HepG2 (cell line): ENCODE results near the gene IKBIP. TPM values are rescaled to one million over a fixed set of nuclear protein-coding genes. Genes with fewer than 3 reads are reported as not detected.
A peak's percentile ranks its signal among the peaks of the same experiment; 100 is the strongest.

Experiments used
- HMGXB4 ChIP-seq, 2 experiments: sonication (generic) in 1 of 2; formaldehyde crosslinking in 1 of 2; IDR thresholded peaks; 2 replicates each; pipeline versions ENCODE4 v1.4.0 to v1.6.1; 2018 to 2020; ENCODE audit warnings: missing genetic modification reagents in 2 of 2, borderline replicate concordance in 1 of 2, low read depth in 1 of 2, mild to moderate bottlenecking in 1 of 2, missing biosample characterization in 1 of 2
- NAIF1 ChIP-seq: sonication (generic); formaldehyde crosslinking; IDR thresholded peaks from 2 replicates; pipeline ENCODE4 v1.5.0; 2020; ENCODE audit warnings: mild to moderate bottlenecking, missing genetic modification reagents, borderline replicate concordance
- TBX2 ChIP-seq: sonication (generic); formaldehyde crosslinking; IDR thresholded peaks from 2 replicates; pipeline ENCODE4 v1.5.0; 2020; ENCODE audit warnings: missing genetic modification reagents, mild to moderate bottlenecking, borderline replicate concordance
- UBTF ChIP-seq: sonication (generic); formaldehyde crosslinking; IDR thresholded peaks from 2 replicates; pipeline ENCODE4 v1.4.0; 2020; ENCODE audit warnings: mild to moderate bottlenecking, missing genetic modification reagents
- ZFP91 ChIP-seq: sonication (generic); formaldehyde crosslinking; IDR thresholded peaks from 2 replicates; pipeline ENCODE4 v1.9.0; 2022; ENCODE audit warnings: missing genetic modification reagents, mild to moderate bottlenecking, borderline replicate concordance
- ZNF280D ChIP-seq: sonication (generic); formaldehyde crosslinking; IDR thresholded peaks from 2 replicates; pipeline ENCODE4 v1.5.1; 2020; ENCODE audit warnings: mild to moderate bottlenecking, missing genetic modification reagents
- ZNF333 ChIP-seq: sonication (generic); formaldehyde crosslinking; IDR thresholded peaks from 2 replicates; pipeline ENCODE4 v1.4.0; 2020; ENCODE audit warnings: mild to moderate bottlenecking, missing genetic modification reagents, borderline replicate concordance
- ZNF362 ChIP-seq: sonication (generic); formaldehyde crosslinking; IDR thresholded peaks from 2 replicates; pipeline ENCODE4 v1.4.0; 2020; ENCODE audit warnings: missing genetic modification reagents, mild to moderate bottlenecking, borderline replicate concordance
- ZNF558 ChIP-seq: sonication (generic); formaldehyde crosslinking; IDR thresholded peaks from 2 replicates; pipeline ENCODE4 v1.9.0; 2022; ENCODE audit warnings: mild to moderate bottlenecking, missing genetic modification reagents, borderline replicate concordance
- ZNF605 ChIP-seq: sonication (generic); formaldehyde crosslinking; IDR thresholded peaks from 2 replicates; pipeline ENCODE4 v1.8.0; 2022; ENCODE audit warnings: mild to moderate bottlenecking, missing genetic modification reagents
- ZSCAN5A ChIP-seq: sonication (generic); formaldehyde crosslinking; IDR thresholded peaks from 2 replicates; pipeline ENCODE4 v1.8.0; 2022; ENCODE audit warnings: mild to moderate bottlenecking, missing genetic modification reagents, borderline replicate concordance
- polyA plus RNA-seq, 8 experiments: library from polyadenylated mRNA; depleted of rRNA in 3 of 8; stranded (reverse) in 7 of 8; unstranded in 1 of 8; fragments of >200 nt; fragmentation: Illumina TruSeq in 4 of 8; extraction: Trizol in 4 of 8; gene quantifications; 2 replicates each; pipeline versions ENCODE4 v1.2.1 to v1.2.3, GENCODE V29; 2011 to 2016; ENCODE audit warnings: low read depth in 4 of 8, missing spikeins in 1 of 8, mixed read lengths in 1 of 8; ENCODE audit not compliant: insufficient read depth in 1 of 8
- total RNA-seq, 5 experiments: library from RNA; depleted of rRNA; stranded (reverse); fragments of >200 nt; fragmentation: Illumina TruSeq; extraction: Trizol; gene quantifications; 2 replicates each; pipeline ENCODE4 v1.2.3, GENCODE V29; 2016; ENCODE audit warnings: low read depth in 1 of 5

The IKBIP gene
- total and polyA plus RNA-seq, 2 of the 13 experiments (the other 11 are each of a cell fraction or from before 2014, with no cell fraction given), result 20.0 to 55.5 TPM

GRCh38 chr12:98644712-98645571, at the start of gene IKBIP, which contains the start of gene APAF1 (continued):
- TF ChIP-seq UBTF (CRISPR knock-in tag) (peak; percentile 63), ZNF280D (CRISPR knock-in tag) (no peak), ZNF605 (CRISPR knock-in tag) (0 out of 2 replicates have a peak, but pooled peaks have one; percentile 10), ZSCAN5A (CRISPR knock-in tag) (no peak; the same call in 1 of the 2 replicates), TBX2 (0 out of 2 replicates have a peak, but pooled peaks have one; percentile 54), ZNF558 (CRISPR knock-in tag) (peak; percentile 4; the same call in 1 of the 2 replicates), HMGXB4 (CRISPR knock-in tag; IDR thresholded peaks at IDR 0.05; ENCODE audit: borderline replicate concordance in 1 of 2, low read depth in 1 of 2) (peak in 1 of 2 experiments; percentile 77; a peak in 2 of 4 replicates), ZNF362 (CRISPR knock-in tag) (peak; percentile 35; the same call in 1 of the 2 replicates), ZNF333 (peak; percentile 82; the same call in 1 of the 2 replicates), ZFP91 (CRISPR knock-in tag) (peak; percentile 63), NAIF1 (peak; percentile 74; the same call in 1 of the 2 replicates)
